ENCODE measurements around the gene MSX1. TPM values are rescaled to one million over a fixed set of nuclear protein-coding genes. Genes with fewer than 3 reads are reported as not detected.

Gene MSX1
- total and polyA plus RNA-seq, 12 donors: 1.8 to 30.3 (median 7.2) TPM

- TF ChIP-seq POLR2A (IDR thresholded peaks at IDR 0.05) (no peak), CTCF (IDR thresholded peaks at IDR 0.05) (no peak)
- H3K27me3 ChIP-seq: no peaks in the 10 kb centered on the region
- no peaks in the 10 kb centered on the region for H3K9me3 ChIP-seq (replicated peaks in 1 of 3)
- H3K36me3 ChIP-seq (replicated peaks in 1 of 2): no peaks in the 10 kb centered on the region
- WGBS, 4 donors: 56 to 82% (median 78%) methylated on average over 2 of the region's 2 CpGs
- intact Hi-C loops (cut with DNase I): no loop called here
- no peak for DNase-seq
- H3K4me3 ChIP-seq: no peak overlapping the region
- H3K27ac ChIP-seq: no peak overlapping the region
- no peaks in the 10 kb centered on the region for H3K4me1 ChIP-seq (replicated peaks in 1 of 2)
These were observed 29.6 kb upstream of the MSX1 start for GRCh38 chr4:4829837-4830236.

GRCh38 chr4:4831266-4831665 is 28.2 kb upstream of the MSX1 start:
- H3K27ac ChIP-seq: no peak overlapping the region
- intact Hi-C loops (cut with DNase I): no loop called here
- no peaks in the 10 kb centered on the region for H3K36me3 ChIP-seq (replicated peaks in 1 of 2)
- DNase-seq: no peak
- H3K4me1 ChIP-seq (replicated peaks in 1 of 2): no peaks in the 10 kb centered on the region
- 82 to 94% (median 92%) methylated on average over 5 to 7 of the region's 7 CpGs for WGBS, 4 donors
- no peak overlapping the region for H3K4me3 ChIP-seq
- H3K27me3 ChIP-seq: no peaks in the 10 kb centered on the region
- no peaks in the 10 kb centered on the region for H3K9me3 ChIP-seq (replicated peaks in 1 of 3)
- TF ChIP-seq CTCF (IDR thresholded peaks at IDR 0.05) (no peak), POLR2A (IDR thresholded peaks at IDR 0.05) (no peak)

- H3K27me3 ChIP-seq: no peaks in the 10 kb centered on the region
- no peak overlapping the region for H3K27ac ChIP-seq
- no peaks in the 10 kb centered on the region for H3K9me3 ChIP-seq (replicated peaks in 1 of 3)
- TF ChIP-seq CTCF (IDR thresholded peaks at IDR 0.05) (no peak), POLR2A (IDR thresholded peaks at IDR 0.05) (no peak)
- no peaks in the 10 kb centered on the region for H3K4me1 ChIP-seq (replicated peaks in 1 of 2)
- intact Hi-C loops (cut with DNase I): no loop called here
- no peaks in the 10 kb centered on the region for H3K36me3 ChIP-seq (replicated peaks in 1 of 2)
- H3K4me3 ChIP-seq: no peak overlapping the region
- 79 to 94% (median 85%) methylated on average over 6 of the region's 6 CpGs for WGBS, 4 donors
- DNase-seq: no peak
These were observed 27.6 kb upstream of the MSX1 start for GRCh38 chr4:4831825-4832224.

- Histone ChIP-seq H3K9me3 (replicated peaks in 1 of 3) (no peaks in the 10 kb centered on the region), H3K4me3 (no peak overlapping the region), H3K36me3 (replicated peaks in 1 of 2) (no peaks in the 10 kb centered on the region), H3K27me3 (no peaks in the 10 kb centered on the region), H3K27ac (no peak overlapping the region), H3K4me1 (replicated peaks in 1 of 2) (no peaks in the 10 kb centered on the region)
- TF ChIP-seq POLR2A (IDR thresholded peaks at IDR 0.05) (no peak), CTCF (IDR thresholded peaks at IDR 0.05) (no peak)
- WGBS, 4 donors: 79 to 93% (median 86%) methylated on average over 3 of the region's 3 CpGs
- no peak for DNase-seq
- intact Hi-C loops (cut with DNase I): no loop called here
These were observed 23.4 kb upstream of the MSX1 start for GRCh38 chr4:4836044-4836443.
